Measurements from ENCODE around the gene GATD1.
A peak's percentile ranks its signal among the peaks of the same experiment; 100 is the strongest.
"Not testable (repeated sequence)": the region's sequence is repeated elsewhere in the genome, so short reads cannot be mapped to it uniquely, and the experiment has no call there.

The GATD1 gene

GRCh38 chr11:746289-747157, 30.8 kb downstream of the GATD1 start:
- Histone ChIP-seq H3K4me1 (no peaks in the 10 kb centered on the region), H3K9ac (no peak overlapping the region), H3K27ac (no peak overlapping the region), H3K27me3 (ENCODE audit: control insufficient read depth, insufficient read depth, low read length) (no peaks in the 10 kb centered on the region), H3K4me2 (ENCODE audit: low read length) (peak overlapping the region; percentile 78), H3K4me3 (ENCODE audit: low read depth, low read length) (peak overlapping the region; percentile 65), H3K36me3 (ENCODE audit: control insufficient read depth, insufficient read depth, low read length) (no peaks in the 10 kb centered on the region), H3K9me3 (ENCODE audit: control insufficient read depth, low read length) (no peaks in the 10 kb centered on the region), H3K79me2 (no peaks in the 10 kb centered on the region), H2AFZ (peak overlapping the region; percentile 86)
- TF ChIP-seq CTCF (IDR thresholded peaks at IDR 0.05): no peak

- no peak overlapping the region for H3K4me2 ChIP-seq (ENCODE audit: low read length)
- no peaks in the 10 kb centered on the region for H3K9me3 ChIP-seq (ENCODE audit: control insufficient read depth, low read length)
- TF ChIP-seq CTCF (IDR thresholded peaks at IDR 0.05): no peak
- H3K79me2 ChIP-seq: no peaks in the 10 kb centered on the region
- no peak overlapping the region for H3K27ac ChIP-seq
- H3K4me3 ChIP-seq (ENCODE audit: low read depth, low read length): no peak overlapping the region
- H3K27me3 ChIP-seq (ENCODE audit: control insufficient read depth, insufficient read depth, low read length): no peaks in the 10 kb centered on the region
- H3K9ac ChIP-seq: no peak overlapping the region
- no peak overlapping the region for H2AFZ ChIP-seq
- H3K4me1 ChIP-seq: no peaks in the 10 kb centered on the region
- H3K36me3 ChIP-seq (ENCODE audit: control insufficient read depth, insufficient read depth, low read length): no peaks in the 10 kb centered on the region
Observed at GRCh38 chr11:745428-745827, 31.9 kb downstream of the GATD1 start.

- no peaks in the 10 kb centered on the region for H3K4me1 ChIP-seq
Observed at GRCh38 chr11:742571-743201, 34.6 kb downstream of the GATD1 start.

GRCh38 chr11:742156-742546, 35.1 kb downstream of the GATD1 start:
- no peaks in the 10 kb centered on the region for H3K9me3 ChIP-seq (ENCODE audit: control insufficient read depth, low read length)
- no peaks in the 10 kb centered on the region for H3K79me2 ChIP-seq
- H2AFZ ChIP-seq: no peak overlapping the region
- no peaks in the 10 kb centered on the region for H3K4me1 ChIP-seq
- no peak overlapping the region for H3K4me3 ChIP-seq (ENCODE audit: low read depth, low read length)
- H3K4me2 ChIP-seq (ENCODE audit: low read length): no peak overlapping the region
- H3K27ac ChIP-seq: no peak overlapping the region
- no peak for TF ChIP-seq CTCF (IDR thresholded peaks at IDR 0.05)
- H3K9ac ChIP-seq: no peak overlapping the region
- no peaks in the 10 kb centered on the region for H3K27me3 ChIP-seq (ENCODE audit: control insufficient read depth, insufficient read depth, low read length)
- no peaks in the 10 kb centered on the region for H3K36me3 ChIP-seq (ENCODE audit: control insufficient read depth, insufficient read depth, low read length)

More at GRCh38 chr11:742571-743201, 34.6 kb downstream of the GATD1 start:
- Histone ChIP-seq H3K9ac (no peak overlapping the region), H3K27ac (no peak overlapping the region), H3K4me3 (ENCODE audit: low read depth, low read length) (no peak overlapping the region), H3K4me2 (ENCODE audit: low read length) (no peak overlapping the region), H3K36me3 (ENCODE audit: control insufficient read depth, insufficient read depth, low read length) (no peaks in the 10 kb centered on the region), H3K27me3 (ENCODE audit: control insufficient read depth, insufficient read depth, low read length) (no peaks in the 10 kb centered on the region), H3K79me2 (no peaks in the 10 kb centered on the region), H2AFZ (no peak overlapping the region), H3K9me3 (ENCODE audit: control insufficient read depth, low read length) (no peaks in the 10 kb centered on the region)
- TF ChIP-seq CTCF (IDR thresholded peaks at IDR 0.05): no peak

GRCh38 chr11:737899-738298, 39.4 kb downstream of the GATD1 start:
- H3K27me3 ChIP-seq (ENCODE audit: control insufficient read depth, insufficient read depth, low read length); H3K36me3 ChIP-seq (ENCODE audit: control insufficient read depth, insufficient read depth, low read length); H3K9me3 ChIP-seq (ENCODE audit: control insufficient read depth, low read length); H3K9ac ChIP-seq; H3K79me2 ChIP-seq; H3K4me2 ChIP-seq (ENCODE audit: low read length); H2AFZ ChIP-seq; H3K4me3 ChIP-seq (ENCODE audit: low read depth, low read length); H3K4me1 ChIP-seq; H3K27ac ChIP-seq: not testable (repeated sequence)
